Mucosa of stomach (tissue), 1 donor: ENCODE data around the gene NECAB2.

Experiments used
- H3K27me3 ChIP-seq: one replicate; pipeline ENCODE4 v1.7.0; 2013; ENCODE audit warnings: mild to moderate bottlenecking, low read length; ENCODE audit not compliant: control insufficient read depth, insufficient read depth
- H3K36me3 ChIP-seq: one replicate; pipeline ENCODE4 v1.7.0; 2013; ENCODE audit warnings: low read length; ENCODE audit not compliant: control insufficient read depth, insufficient read depth
- H3K4me1 ChIP-seq: one replicate; pipeline ENCODE4 v1.7.0; 2013; ENCODE audit warnings: mild to moderate bottlenecking, low read length; ENCODE audit not compliant: control insufficient read depth, insufficient read depth
- H3K4me3 ChIP-seq: one replicate; pipeline ENCODE4 v1.7.0; 2013; ENCODE audit warnings: low read length
- H3K9ac ChIP-seq: one replicate; pipeline ENCODE4 v1.7.0; 2013; ENCODE audit warnings: mild to moderate bottlenecking, low read length, moderate library complexity
- H3K9me3 ChIP-seq: one replicate; pipeline ENCODE4 v1.7.0; 2013; ENCODE audit warnings: mild to moderate bottlenecking, low read length, moderate library complexity; ENCODE audit not compliant: control insufficient read depth
- donor health status: Pancreatic carcinoma.

NECAB2 gene

GRCh38 chr16:84052071-84052622 lies 84.1 kb downstream of the NECAB2 start:
- H3K36me3 ChIP-seq: peaks cover 7% of the 10 kb centered on the region
- H3K4me1 ChIP-seq: no peaks in the 10 kb centered on the region
- no peak overlapping the region for H3K4me3 ChIP-seq

More at GRCh38 chr16:84052071-84052622, 84.1 kb downstream of the NECAB2 start:
- Histone ChIP-seq H3K27me3 (no peaks in the 10 kb centered on the region), H3K9me3 (no peaks in the 10 kb centered on the region), H3K9ac (no peak overlapping the region)
